ENCODE measurements around the gene ST3GAL4. TPM values are rescaled to one million over a fixed set of nuclear protein-coding genes. Genes with fewer than 3 reads are reported as not detected.
"Not testable (repeated sequence)": the region's sequence is repeated elsewhere in the genome, so short reads cannot be mapped to it uniquely, and the experiment has no call there.

The ST3GAL4 gene
- total RNA-seq, 4 donors from 2014 or later, result 3.4 to 12.4 (median 9.6) TPM

DNA sequence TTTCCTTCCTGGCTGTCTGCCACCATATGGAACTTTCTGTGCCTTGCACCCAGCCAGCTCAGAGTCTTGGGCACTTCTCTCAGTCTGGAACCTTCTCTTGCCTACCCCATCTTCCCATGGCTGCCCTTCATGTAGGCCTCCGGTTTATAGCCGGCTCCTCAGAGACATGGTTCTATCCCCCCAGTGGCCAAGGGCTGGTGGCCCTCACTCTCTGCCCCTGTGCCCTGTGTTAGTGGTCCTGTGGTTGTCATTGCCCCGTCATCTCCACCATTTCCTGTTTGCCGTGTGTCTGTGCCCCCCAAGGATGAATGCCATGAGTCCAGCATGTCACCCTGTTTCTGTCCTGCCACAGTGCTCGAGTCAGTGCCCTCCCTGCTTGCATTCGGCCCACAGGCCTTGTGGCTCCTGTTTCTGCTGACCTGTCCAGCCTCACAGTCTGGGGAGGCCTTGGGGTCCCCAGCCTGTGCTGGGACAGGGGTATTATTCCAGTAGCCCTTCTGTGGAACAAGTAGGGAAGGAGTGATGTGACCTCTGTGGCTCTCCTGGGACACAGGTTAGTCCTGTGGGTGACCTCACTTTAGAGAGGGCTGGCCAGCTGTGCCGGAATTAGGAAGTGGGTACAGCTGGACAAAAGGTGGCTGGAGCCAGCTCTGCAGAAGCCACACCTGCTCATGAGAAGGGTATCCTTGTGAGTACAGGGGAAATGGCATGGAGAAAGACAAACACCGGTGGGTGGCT is 30.7 kb downstream of the ST3GAL4 start:
- ATAC-seq (no peak), DNase-seq (no peak)
- no peaks in the 10 kb centered on the region for H3K9me3 ChIP-seq
- peaks cover 0 to 6% of the 10 kb centered on the region in 2 donors for H3K4me1 ChIP-seq
- no peak overlapping the region for H3K27ac ChIP-seq
- no peaks in the 10 kb centered on the region for H3K27me3 ChIP-seq
- no peak overlapping the region for H3K4me3 ChIP-seq
- no peaks in the 10 kb centered on the region for H3K36me3 ChIP-seq
- TF ChIP-seq, protein P1, sequence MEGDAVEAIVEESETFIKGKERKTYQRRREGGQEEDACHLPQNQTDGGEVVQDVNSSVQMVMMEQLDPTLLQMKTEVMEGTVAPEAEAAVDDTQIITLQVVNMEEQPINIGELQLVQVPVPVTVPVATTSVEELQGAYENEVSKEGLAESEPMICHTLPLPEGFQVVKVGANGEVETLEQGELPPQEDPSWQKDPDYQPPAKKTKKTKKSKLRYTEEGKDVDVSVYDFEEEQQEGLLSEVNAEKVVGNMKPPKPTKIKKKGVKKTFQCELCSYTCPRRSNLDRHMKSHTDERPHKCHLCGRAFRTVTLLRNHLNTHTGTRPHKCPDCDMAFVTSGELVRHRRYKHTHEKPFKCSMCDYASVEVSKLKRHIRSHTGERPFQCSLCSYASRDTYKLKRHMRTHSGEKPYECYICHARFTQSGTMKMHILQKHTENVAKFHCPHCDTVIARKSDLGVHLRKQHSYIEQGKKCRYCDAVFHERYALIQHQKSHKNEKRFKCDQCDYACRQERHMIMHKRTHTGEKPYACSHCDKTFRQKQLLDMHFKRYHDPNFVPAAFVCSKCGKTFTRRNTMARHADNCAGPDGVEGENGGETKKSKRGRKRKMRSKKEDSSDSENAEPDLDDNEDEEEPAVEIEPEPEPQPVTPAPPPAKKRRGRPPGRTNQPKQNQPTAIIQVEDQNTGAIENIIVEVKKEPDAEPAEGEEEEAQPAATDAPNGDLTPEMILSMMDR (IDR thresholded peaks at IDR 0.05 in 4 of 5, conservative IDR thresholded peaks at IDR 0.05 in 1 of 5), result no peak
- no peak for TF ChIP-seq POLR2A (IDR thresholded peaks at IDR 0.05)
- intact Hi-C loops (cut with DNase I; ENCODE audit: low total_unique reads), result no loop called here
- in situ Hi-C loops (cut with MboI; ENCODE audit: low sequenced_read_pairs in 4 of 4), result no loop called here

DNA sequence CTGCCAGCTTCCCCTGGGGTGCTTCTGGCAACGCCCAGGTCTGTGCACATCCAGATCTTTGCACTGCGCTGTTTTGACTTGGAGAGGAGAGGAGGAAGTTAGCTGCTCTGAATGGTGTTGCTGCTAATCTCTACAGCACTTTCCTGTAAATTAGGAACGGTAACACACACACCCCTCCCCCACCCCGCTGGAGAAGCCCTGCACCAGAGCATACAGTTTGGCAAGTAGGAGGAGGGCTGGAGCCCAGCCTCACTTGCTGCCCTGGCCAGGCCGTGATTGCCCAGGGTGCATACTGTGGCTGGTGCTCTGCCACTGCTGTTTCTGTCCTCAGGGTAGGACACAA is 31.2 kb downstream of the ST3GAL4 start:
- H3K27me3 ChIP-seq; H3K4me3 ChIP-seq; H3K9me3 ChIP-seq; DNase-seq; H3K4me1 ChIP-seq; in situ Hi-C loops (cut with MboI; ENCODE audit: low sequenced_read_pairs in 4 of 4); H3K36me3 ChIP-seq; H3K27ac ChIP-seq; ATAC-seq; intact Hi-C loops (cut with DNase I; ENCODE audit: low total_unique reads): not testable (repeated sequence)

DNA sequence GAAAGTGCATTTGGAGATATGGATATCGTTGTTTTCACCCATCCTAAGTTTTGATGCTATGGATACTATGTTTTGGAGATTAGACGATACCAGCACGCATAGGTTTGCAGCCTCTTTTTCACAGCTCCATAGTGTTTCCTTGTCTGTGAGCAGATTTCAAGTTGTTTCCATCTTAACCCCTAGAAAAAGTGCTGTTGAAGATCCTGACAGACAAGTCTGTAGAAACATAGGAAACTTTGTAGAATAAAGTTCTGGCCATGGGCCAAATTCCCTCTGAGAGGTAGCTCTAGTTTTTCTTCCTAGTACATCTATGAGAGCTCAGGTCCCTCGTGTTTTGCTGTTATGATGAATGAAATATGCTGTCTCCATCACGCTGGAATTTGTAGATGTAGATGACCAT is 32.4 kb downstream of the ST3GAL4 start:
- in situ Hi-C loops (cut with MboI; ENCODE audit: low sequenced_read_pairs in 4 of 4), result no loop called here
- H3K4me1 ChIP-seq, result peaks cover 5 to 11% of the 10 kb centered on the region in 2 donors

DNA sequence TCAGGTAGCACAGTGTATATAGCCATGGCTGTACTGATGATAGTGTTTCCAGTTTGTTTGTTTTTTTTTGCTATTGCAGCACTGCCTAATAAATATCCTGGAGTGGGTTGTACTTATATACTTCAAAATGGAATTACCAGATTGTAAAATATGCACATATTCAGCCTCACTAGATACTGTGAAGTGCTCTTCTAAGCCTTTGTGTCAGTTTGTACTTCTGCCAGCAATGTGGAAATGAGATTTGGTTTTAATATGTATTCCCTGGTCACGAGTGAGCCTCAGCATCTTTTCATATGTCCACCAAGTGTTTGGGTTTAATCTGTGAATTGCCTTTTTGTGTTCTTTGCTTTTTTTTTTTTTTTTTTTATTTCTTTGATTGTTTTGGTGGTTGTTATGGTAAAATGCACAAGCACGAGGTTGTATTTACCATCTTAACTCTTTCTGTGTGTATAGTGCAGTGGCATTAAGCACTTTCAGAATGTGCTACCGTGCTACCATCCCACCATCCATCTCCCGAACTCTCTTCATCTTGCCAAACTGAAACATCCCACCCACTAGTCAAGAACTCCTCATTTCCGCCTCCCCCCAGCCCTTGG is 34.9 kb downstream of the ST3GAL4 start:
- intact Hi-C loops (cut with DNase I; ENCODE audit: low total_unique reads) (no loop called here), in situ Hi-C loops (cut with MboI; ENCODE audit: low sequenced_read_pairs in 4 of 4) (no loop called here)
- TF ChIP-seq, protein P1 (IDR thresholded peaks at IDR 0.05 in 4 of 5, conservative IDR thresholded peaks at IDR 0.05 in 1 of 5), result no peak
- no peak for TF ChIP-seq POLR2A (IDR thresholded peaks at IDR 0.05)
- Histone ChIP-seq H3K4me1 (peaks cover 5 to 11% of the 10 kb centered on the region in 2 donors), H3K27me3 (no peaks in the 10 kb centered on the region), H3K27ac (no peak overlapping the region), H3K9me3 (no peaks in the 10 kb centered on the region), H3K4me3 (no peak overlapping the region), H3K36me3 (no peaks in the 10 kb centered on the region)
- ATAC-seq, result no peak
- no peak for DNase-seq

More for the DNA sequence above, 32.4 kb downstream of the ST3GAL4 start:
- no peak for ATAC-seq
- intact Hi-C loops (cut with DNase I; ENCODE audit: low total_unique reads), result no loop called here
- DNase-seq, result no peak
- Histone ChIP-seq H3K27me3 (no peaks in the 10 kb centered on the region), H3K4me3 (no peak overlapping the region), H3K9me3 (no peaks in the 10 kb centered on the region), H3K36me3 (no peaks in the 10 kb centered on the region), H3K27ac (no peak overlapping the region)
- TF ChIP-seq, protein P1 (IDR thresholded peaks at IDR 0.05 in 4 of 5, conservative IDR thresholded peaks at IDR 0.05 in 1 of 5), result no peak
- no peak for TF ChIP-seq POLR2A (IDR thresholded peaks at IDR 0.05)

DNA sequence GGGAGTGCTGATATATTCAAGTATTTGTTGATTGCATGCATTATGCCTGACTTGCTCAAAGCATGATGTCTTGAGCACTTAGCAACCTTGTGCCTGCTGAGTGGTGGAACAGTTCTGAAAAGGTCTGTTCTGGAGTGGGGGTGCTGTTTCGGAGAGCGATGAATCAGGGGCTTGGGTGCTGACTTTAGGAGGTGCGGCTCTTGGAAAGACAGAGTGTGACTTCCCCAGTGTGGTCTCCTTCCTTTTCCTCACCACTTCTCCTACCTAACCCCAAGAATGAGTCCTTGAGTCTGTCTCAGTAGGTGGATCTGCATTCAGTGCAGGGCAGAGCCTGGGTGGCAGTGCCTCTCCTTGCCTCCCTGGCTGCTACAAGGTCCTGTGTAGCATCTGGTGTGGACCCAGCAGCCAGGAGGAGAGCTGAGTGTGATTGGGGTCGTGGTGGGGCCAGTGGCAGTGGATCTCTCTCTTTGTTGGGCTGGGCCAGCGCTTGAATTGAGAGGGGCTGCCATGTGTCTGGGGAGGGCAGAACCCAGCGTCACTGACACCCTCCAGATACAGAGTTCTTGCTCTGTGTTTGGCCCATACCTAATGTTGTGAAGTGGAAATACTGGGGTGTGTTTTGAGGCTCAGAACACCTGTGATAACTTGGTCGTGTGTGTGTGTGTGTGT is 35.9 kb downstream of the ST3GAL4 start:
- no peak for TF ChIP-seq POLR2A (IDR thresholded peaks at IDR 0.05)
- TF ChIP-seq, protein P1 (IDR thresholded peaks at IDR 0.05 in 4 of 5, conservative IDR thresholded peaks at IDR 0.05 in 1 of 5), result no peak
- no peaks in the 10 kb centered on the region for H3K36me3 ChIP-seq
- ATAC-seq (no peak), DNase-seq (no peak)
- no peak overlapping the region for H3K27ac ChIP-seq
- in situ Hi-C loops (cut with MboI; ENCODE audit: low sequenced_read_pairs in 4 of 4) (no loop called here), intact Hi-C loops (cut with DNase I; ENCODE audit: low total_unique reads) (no loop called here)
- H3K4me3 ChIP-seq, result no peak overlapping the region
- H3K4me1 ChIP-seq, result peaks cover 5 to 11% of the 10 kb centered on the region in 2 donors
- H3K27me3 ChIP-seq, result no peaks in the 10 kb centered on the region
- H3K9me3 ChIP-seq, result no peaks in the 10 kb centered on the region

Measured in gastrocnemius medialis (tissue), 4 donors.